ENCODE data around the gene ATAD2B. TPM values are rescaled to one million over a fixed set of nuclear protein-coding genes. Genes with fewer than 3 reads are reported as not detected.
A peak's percentile ranks its signal among the peaks of the same experiment; 100 is the strongest.
"Not testable (repeated sequence)": the region's sequence is repeated elsewhere in the genome, so short reads cannot be mapped to it uniquely, and the experiment has no call there.

Gene ATAD2B
- polyA plus RNA-seq, 3 donors = 16.6 to 21.0 (median 20.9) TPM

- DNase-seq (ENCODE audit: extremely low read depth in 1 of 11, low read depth in 9 of 11, low spot score in 4 of 11) = no peak
Observed at GRCh38 chr2:23767876-23768621, 158.9 kb downstream of the ATAD2B start.

- no peak for DNase-seq (ENCODE audit: extremely low read depth in 1 of 11, low read depth in 9 of 11, low spot score in 4 of 11)
Observed at GRCh38 chr2:23762141-23762540, 164.8 kb downstream of the ATAD2B start.

- DNase-seq (ENCODE audit: extremely low read depth in 1 of 11, low read depth in 9 of 11, low spot score in 4 of 11) = no peak
Observed at GRCh38 chr2:23761638-23762037, 165.3 kb downstream of the ATAD2B start.

GRCh38 chr2:23760736-23761135 is 166.2 kb downstream of the ATAD2B start:
- DNase-seq (ENCODE audit: extremely low read depth in 1 of 11, low read depth in 9 of 11, low spot score in 4 of 11) = peak; percentile 9 to 53 (median 17)

- no peak for DNase-seq (ENCODE audit: extremely low read depth in 1 of 11, low read depth in 9 of 11, low spot score in 4 of 11)
Observed at GRCh38 chr2:23757686-23758433, 169.1 kb downstream of the ATAD2B start.

GRCh38 chr2:23756593-23757292 is 170.2 kb downstream of the ATAD2B start:
- DNase-seq (ENCODE audit: extremely low read depth in 1 of 11, low read depth in 9 of 11, low spot score in 4 of 11) = no peak

- no peak for DNase-seq (ENCODE audit: extremely low read depth in 1 of 11, low read depth in 9 of 11, low spot score in 4 of 11)
Observed at GRCh38 chr2:23754970-23755369, 172.0 kb downstream of the ATAD2B start.

GRCh38 chr2:23753291-23754010 is 173.5 kb downstream of the ATAD2B start:
- DNase-seq (ENCODE audit: extremely low read depth in 1 of 11, low read depth in 9 of 11, low spot score in 4 of 11) = no peak

- DNase-seq (ENCODE audit: extremely low read depth in 1 of 11, low read depth in 9 of 11, low spot score in 4 of 11) = no peak
Observed at GRCh38 chr2:23751747-23752265, 175.1 kb downstream of the ATAD2B start.

- DNase-seq (ENCODE audit: extremely low read depth in 1 of 11, low read depth in 9 of 11, low spot score in 4 of 11) = no peak
Observed at GRCh38 chr2:23746141-23746863, 180.6 kb downstream of the ATAD2B start.

GRCh38 chr2:23745726-23746105 is 181.2 kb downstream of the ATAD2B start:
- no peak for DNase-seq (ENCODE audit: extremely low read depth in 1 of 11, low read depth in 9 of 11, low spot score in 4 of 11)

GRCh38 chr2:23745068-23745725 is 181.7 kb downstream of the ATAD2B start:
- DNase-seq (ENCODE audit: extremely low read depth in 1 of 11, low read depth in 9 of 11, low spot score in 4 of 11) = no peak

GRCh38 chr2:23736783-23737182 is 190.1 kb downstream of the ATAD2B start:
- DNase-seq (ENCODE audit: extremely low read depth in 1 of 11, low read depth in 9 of 11, low spot score in 4 of 11) = not testable (repeated sequence)

- no peak for DNase-seq (ENCODE audit: extremely low read depth in 1 of 11, low read depth in 9 of 11, low spot score in 4 of 11)
Observed at GRCh38 chr2:23734416-23734815, 192.5 kb downstream of the ATAD2B start.

GRCh38 chr2:23723029-23723428 is 203.9 kb downstream of the ATAD2B start:
- DNase-seq (ENCODE audit: extremely low read depth in 1 of 11, low read depth in 9 of 11, low spot score in 4 of 11) = not testable (repeated sequence)

GRCh38 chr2:23722255-23722654 is 204.7 kb downstream of the ATAD2B start:
- DNase-seq (ENCODE audit: extremely low read depth in 1 of 11, low read depth in 9 of 11, low spot score in 4 of 11) = no peak

GRCh38 chr2:23721454-23721826 is 205.5 kb downstream of the ATAD2B start:
- DNase-seq (ENCODE audit: extremely low read depth in 1 of 11, low read depth in 9 of 11, low spot score in 4 of 11) = no peak

Data from renal cortex interstitium (tissue), 11 donors.